Fibroblast of pulmonary artery (primary cell): ENCODE measurements around the gene PPP6R3.
A peak's percentile ranks its signal among the peaks of the same experiment; 100 is the strongest.
"Not testable (repeated sequence)": the region's sequence is repeated elsewhere in the genome, so short reads cannot be mapped to it uniquely, and the experiment has no call there.

Source experiments
- DNase-seq: peaks from one replicate; pipeline ENCODE4 v3.0.0-alpha.2; 2010; ENCODE audit warnings: low read depth
- H3K4me3 ChIP-seq: replicated peaks from 2 replicates; pipeline ENCODE4 v1.5.1; 2011; ENCODE audit warnings: low read depth, mild to moderate bottlenecking, control low read depth, low read length, moderate library complexity
- TF ChIP-seq, protein P1 (sequence below): IDR thresholded peaks from 2 replicates; pipeline ENCODE4 v1.5.1; 2011; ENCODE audit warnings: mild to moderate bottlenecking, control low read depth, low read length, inconsistent platforms; ENCODE audit errors: missing control alignments

Gene PPP6R3

GRCh38 chr11:68441466-68442230 lies 18.9 kb upstream of the PPP6R3 start:
- DNase-seq, result peak; percentile 14
- TF ChIP-seq, protein P1, sequence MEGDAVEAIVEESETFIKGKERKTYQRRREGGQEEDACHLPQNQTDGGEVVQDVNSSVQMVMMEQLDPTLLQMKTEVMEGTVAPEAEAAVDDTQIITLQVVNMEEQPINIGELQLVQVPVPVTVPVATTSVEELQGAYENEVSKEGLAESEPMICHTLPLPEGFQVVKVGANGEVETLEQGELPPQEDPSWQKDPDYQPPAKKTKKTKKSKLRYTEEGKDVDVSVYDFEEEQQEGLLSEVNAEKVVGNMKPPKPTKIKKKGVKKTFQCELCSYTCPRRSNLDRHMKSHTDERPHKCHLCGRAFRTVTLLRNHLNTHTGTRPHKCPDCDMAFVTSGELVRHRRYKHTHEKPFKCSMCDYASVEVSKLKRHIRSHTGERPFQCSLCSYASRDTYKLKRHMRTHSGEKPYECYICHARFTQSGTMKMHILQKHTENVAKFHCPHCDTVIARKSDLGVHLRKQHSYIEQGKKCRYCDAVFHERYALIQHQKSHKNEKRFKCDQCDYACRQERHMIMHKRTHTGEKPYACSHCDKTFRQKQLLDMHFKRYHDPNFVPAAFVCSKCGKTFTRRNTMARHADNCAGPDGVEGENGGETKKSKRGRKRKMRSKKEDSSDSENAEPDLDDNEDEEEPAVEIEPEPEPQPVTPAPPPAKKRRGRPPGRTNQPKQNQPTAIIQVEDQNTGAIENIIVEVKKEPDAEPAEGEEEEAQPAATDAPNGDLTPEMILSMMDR, result no peak
- no peak overlapping the region for H3K4me3 ChIP-seq

DNA sequence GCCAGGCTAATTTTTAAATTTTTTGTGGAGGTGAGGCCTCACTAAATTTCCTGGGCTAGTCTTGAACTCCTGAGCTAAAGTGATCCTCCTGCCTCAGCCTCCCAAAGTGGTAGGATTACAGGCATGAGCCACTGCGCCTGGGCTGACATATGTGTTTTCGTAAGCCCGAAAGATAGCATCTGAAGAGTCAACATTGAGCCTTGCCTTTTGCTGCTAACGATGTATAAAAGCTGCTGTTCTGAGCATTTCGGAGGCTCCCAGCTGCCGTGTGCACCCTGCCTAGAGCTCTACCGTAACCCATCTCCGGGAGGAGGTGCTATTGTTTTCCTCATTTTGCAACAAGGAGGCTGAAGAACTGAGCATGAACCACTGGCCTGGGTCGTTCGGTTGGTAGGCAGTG lies 18.1 kb upstream of the PPP6R3 start:
- H3K4me3 ChIP-seq, result no peak overlapping the region
- TF ChIP-seq, protein P1, result no peak
- DNase-seq, result no peak

- DNase-seq, result no peak
- no peak overlapping the region for H3K4me3 ChIP-seq
- TF ChIP-seq, protein P1, result no peak
Observed at GRCh38 chr11:68444566-68444965, 16.0 kb upstream of the PPP6R3 start.

DNA sequence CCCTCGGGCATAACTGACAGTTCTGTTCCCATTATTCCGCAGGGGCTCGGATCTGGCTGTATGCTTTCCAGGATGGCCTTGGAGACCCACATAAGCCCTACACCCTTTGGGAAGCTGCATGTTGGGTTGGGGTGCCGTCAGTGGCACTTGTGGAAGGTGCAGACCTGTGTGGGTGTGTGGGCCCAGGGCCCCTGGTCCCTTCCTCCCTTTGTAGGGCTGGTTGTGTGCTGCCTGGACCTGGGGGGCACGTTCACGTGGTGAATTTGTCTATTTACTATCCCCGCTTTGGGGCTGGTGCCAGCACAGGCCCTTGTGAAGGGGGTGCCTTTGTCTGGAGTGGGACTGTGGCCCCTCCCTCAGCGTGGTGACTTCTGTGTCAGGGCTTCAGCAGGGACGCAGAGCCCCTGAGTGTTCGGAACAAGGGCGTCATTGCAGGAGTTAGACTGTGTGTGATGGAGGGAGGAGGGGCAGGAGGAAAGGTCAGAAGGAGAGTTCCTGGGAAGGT lies 15.0 kb upstream of the PPP6R3 start:
- DNase-seq, result no peak
- TF ChIP-seq, protein P1, result no peak
- no peak overlapping the region for H3K4me3 ChIP-seq

- no peak for DNase-seq
- H3K4me3 ChIP-seq, result no peak overlapping the region
- TF ChIP-seq, protein P1, result no peak
Observed at GRCh38 chr11:68446046-68446725, 14.4 kb upstream of the PPP6R3 start.

DNA sequence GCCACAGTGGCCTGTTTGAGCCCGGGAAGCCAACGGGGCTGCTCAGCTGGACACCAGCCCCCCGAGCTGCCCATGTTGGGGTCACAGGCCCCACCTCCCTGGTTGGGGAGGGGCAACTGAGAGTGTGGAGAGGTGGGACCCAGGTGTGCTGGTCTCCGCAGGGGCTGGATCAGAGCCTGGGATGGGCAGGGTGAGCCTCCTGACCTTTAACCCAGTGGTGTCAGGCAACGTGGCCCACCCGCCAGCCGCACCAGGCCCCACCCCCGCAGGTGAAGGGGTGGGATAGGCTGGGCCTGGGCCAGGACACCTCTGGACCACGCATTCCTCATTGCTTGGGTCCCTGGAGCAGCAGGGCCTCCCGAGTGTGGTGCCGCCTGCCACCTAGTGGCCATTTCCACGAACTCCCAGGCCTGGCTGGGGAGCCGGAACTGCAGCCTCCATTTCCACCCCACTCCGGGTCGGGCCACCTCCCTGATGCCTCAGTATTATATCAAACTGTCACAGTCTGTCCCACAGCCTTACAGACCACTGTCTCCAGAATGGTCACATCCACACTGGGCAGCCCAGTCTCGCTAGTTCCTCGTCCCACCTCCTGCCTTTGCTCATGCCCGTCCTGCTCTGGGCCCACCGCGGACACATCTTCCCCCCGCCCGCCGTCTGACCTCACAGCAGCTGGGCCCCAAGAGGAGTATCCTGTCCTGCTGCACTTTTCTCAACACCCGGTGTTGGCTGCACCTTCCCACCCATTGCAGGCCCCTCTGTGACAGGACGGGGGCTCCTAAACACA lies 13.3 kb upstream of the PPP6R3 start:
- TF ChIP-seq, protein P1, result peak; percentile 86
- peak; percentile 74 for DNase-seq

GRCh38 chr11:68447914-68448313 lies 12.6 kb upstream of the PPP6R3 start:
- H3K4me3 ChIP-seq, DNase-seq: not testable (repeated sequence)

More for the DNA sequence above, 13.3 kb upstream of the PPP6R3 start:
- no peak overlapping the region for H3K4me3 ChIP-seq
